ENCODE results near the gene GBX1.

DNA sequence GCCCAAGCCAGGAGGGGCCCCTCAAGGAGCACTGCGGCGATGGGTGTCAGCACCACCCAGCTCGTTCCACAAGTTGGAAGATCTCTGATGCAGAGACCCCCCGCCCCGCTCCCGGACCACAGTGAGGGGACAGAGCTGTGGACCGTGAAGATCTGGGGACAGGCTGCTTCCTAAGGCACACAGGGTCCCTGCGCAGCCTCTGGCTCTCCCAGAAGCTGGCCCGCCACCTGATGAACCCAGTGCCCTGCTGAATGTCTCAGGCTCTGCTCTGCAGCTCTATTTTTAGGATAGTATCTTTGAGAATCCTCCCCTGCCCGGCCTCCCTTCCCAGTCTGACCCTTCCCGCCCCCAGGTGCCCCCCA is 29.7 kb downstream of the GBX1 start:
- TF ChIP-seq, protein P1, sequence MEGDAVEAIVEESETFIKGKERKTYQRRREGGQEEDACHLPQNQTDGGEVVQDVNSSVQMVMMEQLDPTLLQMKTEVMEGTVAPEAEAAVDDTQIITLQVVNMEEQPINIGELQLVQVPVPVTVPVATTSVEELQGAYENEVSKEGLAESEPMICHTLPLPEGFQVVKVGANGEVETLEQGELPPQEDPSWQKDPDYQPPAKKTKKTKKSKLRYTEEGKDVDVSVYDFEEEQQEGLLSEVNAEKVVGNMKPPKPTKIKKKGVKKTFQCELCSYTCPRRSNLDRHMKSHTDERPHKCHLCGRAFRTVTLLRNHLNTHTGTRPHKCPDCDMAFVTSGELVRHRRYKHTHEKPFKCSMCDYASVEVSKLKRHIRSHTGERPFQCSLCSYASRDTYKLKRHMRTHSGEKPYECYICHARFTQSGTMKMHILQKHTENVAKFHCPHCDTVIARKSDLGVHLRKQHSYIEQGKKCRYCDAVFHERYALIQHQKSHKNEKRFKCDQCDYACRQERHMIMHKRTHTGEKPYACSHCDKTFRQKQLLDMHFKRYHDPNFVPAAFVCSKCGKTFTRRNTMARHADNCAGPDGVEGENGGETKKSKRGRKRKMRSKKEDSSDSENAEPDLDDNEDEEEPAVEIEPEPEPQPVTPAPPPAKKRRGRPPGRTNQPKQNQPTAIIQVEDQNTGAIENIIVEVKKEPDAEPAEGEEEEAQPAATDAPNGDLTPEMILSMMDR (IDR thresholded peaks at IDR 0.05; ENCODE audit: insufficient read depth, low read length, poor library complexity, severe bottlenecking), result no peak
- TF ChIP-seq EZH2phosphoT487 (conservative IDR thresholded peaks at IDR 0.05; ENCODE audit: low read length), result no peak

Measured in SU-DHL-6 (cell line).